Neural cell (in vitro differentiated cells): ENCODE data around the gene SLCO3A1.

Experiments
- EP300 ChIP-seq: fragments of 450-650 bp; conservative IDR thresholded peaks from 2 replicates; pipeline ENCODE4 v1.6.1; 2014; ENCODE audit warnings: antibody characterized with exemption, mild to moderate bottlenecking, moderate library complexity; ENCODE audit not compliant: poor library complexity, severe bottlenecking
- EZH2 ChIP-seq: fragments of 200-600, 300-800 bp; shearing (Covaris generic), sonication (generic); IDR thresholded peaks from 2 replicates; pipeline ENCODE4 v1.6.1; 2014; ENCODE audit warnings: antibody characterized with exemption, low read length, borderline replicate concordance, mild to moderate bottlenecking; ENCODE audit not compliant: insufficient read depth, poor library complexity, severe bottlenecking
- MXI1 ChIP-seq: fragments of 450-650 bp; conservative IDR thresholded peaks from 2 replicates; pipeline ENCODE4 v1.6.1; 2014; ENCODE audit warnings: antibody characterized with exemption, mild to moderate bottlenecking; ENCODE audit not compliant: poor library complexity, severe bottlenecking
- POLR2AphosphoS5 ChIP-seq: IDR thresholded peaks from 2 replicates; pipeline ENCODE4 v1.6.1; 2012
- RAD21 ChIP-seq: fragments of 450-650 bp; conservative IDR thresholded peaks from 2 replicates; pipeline ENCODE4 v1.6.1; 2014; ENCODE audit warnings: antibody characterized with exemption, mild to moderate bottlenecking, moderate library complexity
- REST ChIP-seq: IDR thresholded peaks from 2 replicates; pipeline ENCODE4 v1.6.1; 2012; ENCODE audit warnings: borderline replicate concordance
- SMC3 ChIP-seq: fragments of 450-650 bp; conservative IDR thresholded peaks from 2 replicates; pipeline ENCODE4 v1.6.1; 2014; ENCODE audit warnings: antibody characterized with exemption, mild to moderate bottlenecking, moderate library complexity; ENCODE audit not compliant: poor library complexity
- TAF1 ChIP-seq: IDR thresholded peaks from 2 replicates; pipeline ENCODE4 v1.6.1; 2012; ENCODE audit warnings: low read depth
- TF ChIP-seq, protein P1 (sequence below): fragments of 450-650 bp; IDR thresholded peaks from 2 replicates; pipeline ENCODE4 v1.5.1; 2014; ENCODE audit warnings: antibody characterized with exemption, mild to moderate bottlenecking, moderate library complexity; ENCODE audit not compliant: poor library complexity, severe bottlenecking

- TF ChIP-seq, protein P1, sequence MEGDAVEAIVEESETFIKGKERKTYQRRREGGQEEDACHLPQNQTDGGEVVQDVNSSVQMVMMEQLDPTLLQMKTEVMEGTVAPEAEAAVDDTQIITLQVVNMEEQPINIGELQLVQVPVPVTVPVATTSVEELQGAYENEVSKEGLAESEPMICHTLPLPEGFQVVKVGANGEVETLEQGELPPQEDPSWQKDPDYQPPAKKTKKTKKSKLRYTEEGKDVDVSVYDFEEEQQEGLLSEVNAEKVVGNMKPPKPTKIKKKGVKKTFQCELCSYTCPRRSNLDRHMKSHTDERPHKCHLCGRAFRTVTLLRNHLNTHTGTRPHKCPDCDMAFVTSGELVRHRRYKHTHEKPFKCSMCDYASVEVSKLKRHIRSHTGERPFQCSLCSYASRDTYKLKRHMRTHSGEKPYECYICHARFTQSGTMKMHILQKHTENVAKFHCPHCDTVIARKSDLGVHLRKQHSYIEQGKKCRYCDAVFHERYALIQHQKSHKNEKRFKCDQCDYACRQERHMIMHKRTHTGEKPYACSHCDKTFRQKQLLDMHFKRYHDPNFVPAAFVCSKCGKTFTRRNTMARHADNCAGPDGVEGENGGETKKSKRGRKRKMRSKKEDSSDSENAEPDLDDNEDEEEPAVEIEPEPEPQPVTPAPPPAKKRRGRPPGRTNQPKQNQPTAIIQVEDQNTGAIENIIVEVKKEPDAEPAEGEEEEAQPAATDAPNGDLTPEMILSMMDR: no peak
- TF ChIP-seq EZH2 (no peak), TAF1 (no peak), REST (no peak), MXI1 (no peak), POLR2AphosphoS5 (no peak), EP300 (no peak), SMC3 (no peak), RAD21 (no peak)
These were observed 90.8 kb downstream of the SLCO3A1 start for GRCh38 chr15:91944331-91944730.
